Measurements from ENCODE around the gene IER3. TPM values are rescaled to one million over a fixed set of nuclear protein-coding genes. Genes with fewer than 3 reads are reported as not detected.

The IER3 gene
- total and polyA plus RNA-seq, 9 of the 15 experiments (the other 6 are each of a cell fraction or from before 2014, with no cell fraction given): 1.5 to 30.0 (median 11.5) TPM

DNA sequence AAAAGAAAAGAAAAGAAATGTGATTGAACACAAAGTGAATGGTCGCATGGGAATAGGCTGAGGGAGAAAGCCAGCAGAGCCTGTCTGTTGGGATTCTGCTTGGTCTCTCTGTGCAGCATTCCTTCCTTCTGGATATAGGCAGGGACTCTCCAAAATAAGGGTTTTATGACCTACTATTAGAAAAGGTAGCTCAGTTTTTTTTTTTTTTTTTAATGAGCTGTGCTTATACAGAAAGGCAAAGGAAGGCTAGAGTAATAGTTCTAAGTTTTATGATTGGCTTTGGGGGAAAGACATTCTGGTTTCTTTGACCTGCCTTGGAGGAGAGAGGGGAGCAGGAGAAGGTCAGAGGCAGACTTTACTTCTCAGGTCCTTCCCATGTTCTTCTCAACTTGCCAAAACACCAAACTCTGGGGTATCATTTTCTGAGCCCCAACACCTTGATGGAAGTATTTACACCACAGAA is 18.8 kb upstream of the IER3 start (continued):
- TF ChIP-seq, protein P1, sequence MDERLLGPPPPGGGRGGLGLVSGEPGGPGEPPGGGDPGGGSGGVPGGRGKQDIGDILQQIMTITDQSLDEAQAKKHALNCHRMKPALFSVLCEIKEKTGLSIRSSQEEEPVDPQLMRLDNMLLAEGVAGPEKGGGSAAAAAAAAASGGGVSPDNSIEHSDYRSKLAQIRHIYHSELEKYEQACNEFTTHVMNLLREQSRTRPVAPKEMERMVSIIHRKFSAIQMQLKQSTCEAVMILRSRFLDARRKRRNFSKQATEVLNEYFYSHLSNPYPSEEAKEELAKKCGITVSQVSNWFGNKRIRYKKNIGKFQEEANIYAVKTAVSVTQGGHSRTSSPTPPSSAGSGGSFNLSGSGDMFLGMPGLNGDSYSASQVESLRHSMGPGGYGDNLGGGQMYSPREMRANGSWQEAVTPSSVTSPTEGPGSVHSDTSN (CRISPR knock-in tag; IDR thresholded peaks at IDR 0.05; ENCODE audit: low read depth): no peak
- TF ChIP-seq, protein P1 (tag; conservative IDR thresholded peaks at IDR 0.05; ENCODE audit: low read depth): no peak

DNA sequence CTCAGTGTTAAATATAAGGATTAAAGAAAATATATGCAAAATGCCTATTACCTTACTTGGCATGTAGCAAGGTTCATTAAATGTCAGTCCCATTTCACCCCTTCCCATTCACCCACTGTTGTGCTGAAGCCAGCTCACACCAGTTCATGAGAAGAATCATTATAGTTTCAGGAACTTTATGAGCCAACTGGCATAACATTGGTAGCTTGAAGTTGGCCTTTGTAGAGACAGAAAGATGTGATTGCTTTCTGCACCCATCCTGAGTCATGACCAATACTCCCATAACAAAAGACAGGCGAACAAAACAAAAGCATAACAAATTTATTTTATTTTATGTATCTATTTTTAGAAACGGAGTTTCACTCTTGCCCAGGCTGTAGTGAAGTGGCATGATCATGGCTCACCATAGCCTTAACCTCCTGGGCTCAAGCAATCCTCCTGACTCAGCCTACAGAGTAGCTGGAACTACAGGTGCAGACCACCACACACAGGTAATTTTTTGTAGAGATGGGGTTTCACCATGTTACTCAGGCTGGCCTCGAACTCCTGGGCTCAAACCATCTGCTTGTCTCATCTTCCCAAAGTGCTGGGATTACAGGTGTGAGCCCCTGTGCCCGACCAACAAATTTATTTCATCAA is 17.6 kb upstream of the IER3 start:
- H3K27ac ChIP-seq (ENCODE audit: extremely low read depth, low read depth, low read length): no peak overlapping the region
- no peaks in the 10 kb centered on the region for H3K27me3 ChIP-seq (ENCODE audit: control insufficient read depth in 2 of 2, insufficient read depth in 2 of 2, low read length in 2 of 2)
- BruUV-seq (replicated peaks): no TSS peak
- DNase-seq (ENCODE audit: extremely low read depth in 1 of 4, low spot score in 3 of 4) (no peak), FAIRE-seq (no peak), ATAC-seq (no peak)
- no peak overlapping the region for H3K4me3 ChIP-seq
- no peak overlapping the region for H3K9ac ChIP-seq (ENCODE audit: insufficient read depth in 1 of 2, low read depth in 2 of 2, low read length in 2 of 2)
- WGBS (ENCODE audit: insufficient coverage, low coverage, missing lambda C conversion rate): 29% methylated on average over 4 of the region's 4 CpGs
- no peak for TF ChIP-seq NCOA2 (IDR thresholded peaks at IDR 0.05; ENCODE audit: partially characterized antibody in 2 of 2)
- TF ChIP-seq, protein P2, sequence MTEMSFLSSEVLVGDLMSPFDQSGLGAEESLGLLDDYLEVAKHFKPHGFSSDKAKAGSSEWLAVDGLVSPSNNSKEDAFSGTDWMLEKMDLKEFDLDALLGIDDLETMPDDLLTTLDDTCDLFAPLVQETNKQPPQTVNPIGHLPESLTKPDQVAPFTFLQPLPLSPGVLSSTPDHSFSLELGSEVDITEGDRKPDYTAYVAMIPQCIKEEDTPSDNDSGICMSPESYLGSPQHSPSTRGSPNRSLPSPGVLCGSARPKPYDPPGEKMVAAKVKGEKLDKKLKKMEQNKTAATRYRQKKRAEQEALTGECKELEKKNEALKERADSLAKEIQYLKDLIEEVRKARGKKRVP (CRISPR knock-in tag; IDR thresholded peaks at IDR 0.05): no peak
- no peaks in the 10 kb centered on the region for H3K36me3 ChIP-seq (ENCODE audit: control insufficient read depth, insufficient read depth, low read length)
- no peak overlapping the region for H3K4me2 ChIP-seq (ENCODE audit: insufficient read depth, low read length)
- CTCF ChIA-PET (ENCODE audit: low intra/inter-chr PET ratio): no interaction called here
- H4K20me1 ChIP-seq (replicated peaks; ENCODE audit: control insufficient read depth, insufficient read depth, low read length): no peaks in the 10 kb centered on the region
- POLR2A ChIA-PET: interaction anchor here (0.8 to 1.1 kb wide), 2 partner anchors 9 to 15 kb away, joined by 3 read pairs; no protein-coding TSS in a partner anchor
- H3K79me2 ChIP-seq (ENCODE audit: control insufficient read depth, insufficient read depth, low read length): no peaks in the 10 kb centered on the region
- no peak overlapping the region for H2AFZ ChIP-seq (ENCODE audit: low read depth, low read length)
- in situ Hi-C loops (cut with MboI): no loop called here
- H3K9me3 ChIP-seq (replicated peaks; ENCODE audit: control insufficient read depth, insufficient read depth, low read depth, low read length): no peaks in the 10 kb centered on the region
- H3K9me1 ChIP-seq (ENCODE audit: control insufficient read depth, insufficient read depth, low read length): no peaks in the 10 kb centered on the region
- intact Hi-C loops (cut with micrococcal nuclease): no loop called here
- peaks cover 12 to 23% of the 10 kb centered on the region in 2 experiments for H3K4me1 ChIP-seq (replicated peaks in 1 of 2; ENCODE audit: control insufficient read depth in 2 of 2, insufficient read depth in 2 of 2, low read length in 2 of 2)
